GM19328 (cell line): ENCODE results near the gene AANAT.
"Not testable (repeated sequence)": the region's sequence is repeated elsewhere in the genome, so short reads cannot be mapped to it uniquely, and the experiment has no call there.

Experiments used
- ATAC-seq: cut with Tn5 transposase; IDR thresholded peaks from one replicate; pipeline ENCODE4 v1.9.1; 2021; ENCODE audit warnings: mild to moderate bottlenecking, moderate library complexity; ENCODE audit not compliant: unreplicated experiment

AANAT gene

DNA sequence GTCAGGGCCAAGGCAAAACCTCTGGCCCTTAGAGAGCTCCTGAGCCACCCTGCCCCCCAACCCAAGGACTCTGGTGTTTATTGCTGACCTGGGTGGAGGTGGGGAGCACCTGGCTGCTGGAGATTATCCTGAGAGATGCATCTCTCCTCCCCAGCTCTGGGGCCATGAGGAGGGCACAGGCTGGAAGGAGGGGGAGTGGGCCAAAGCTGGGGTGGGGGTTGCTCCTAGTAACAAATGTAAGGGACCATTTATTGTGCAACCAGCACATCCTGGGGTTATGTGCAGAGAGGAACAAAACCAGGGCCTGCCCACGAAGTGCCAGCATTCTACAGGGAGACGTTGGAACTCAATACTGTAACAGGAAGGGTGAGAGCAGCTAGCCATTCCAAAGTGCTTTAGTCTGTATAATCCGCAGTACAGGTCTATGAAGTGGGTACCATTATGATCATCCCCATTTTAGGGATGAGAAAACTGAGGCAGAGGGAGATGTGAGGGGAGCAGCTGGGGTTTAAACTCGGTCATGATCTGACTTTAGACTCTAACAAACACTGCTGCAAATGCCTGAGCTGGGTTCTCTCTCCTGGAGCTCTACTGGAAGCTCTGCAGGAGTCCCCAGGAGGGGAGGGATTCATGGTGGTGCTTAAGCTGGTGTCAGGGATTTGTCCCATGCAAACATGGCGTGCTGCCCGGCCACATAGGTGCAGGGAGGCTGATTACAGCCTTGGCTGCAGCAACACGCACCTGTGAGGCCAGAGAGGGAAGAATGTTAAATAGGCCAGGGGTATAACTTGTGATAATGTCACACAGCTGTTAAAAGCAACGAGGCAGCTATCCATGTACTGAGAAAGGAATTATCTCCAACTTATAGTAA, 35.2 kb downstream of the AANAT start:
- ATAC-seq = no peak

DNA sequence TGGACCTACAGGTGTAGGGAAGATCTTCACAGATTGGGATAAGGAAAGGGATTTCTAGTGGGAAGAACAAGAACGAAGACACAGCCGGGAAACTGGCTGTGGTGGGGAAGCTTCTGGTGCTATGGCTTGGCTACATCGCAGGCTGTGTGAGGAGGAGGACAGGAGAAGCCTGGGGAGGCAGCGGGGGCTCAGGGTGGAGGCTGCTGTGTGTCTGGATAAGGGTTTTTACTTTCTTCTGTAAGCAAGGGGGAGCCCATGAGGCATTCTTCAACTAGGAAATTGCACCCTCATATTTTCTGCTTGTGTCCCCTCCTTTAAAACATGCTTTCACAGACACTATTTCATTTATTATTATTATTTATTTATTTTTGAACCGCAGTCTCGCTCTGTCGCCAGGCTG, 36.7 kb downstream of the AANAT start:
- no peak for ATAC-seq

DNA sequence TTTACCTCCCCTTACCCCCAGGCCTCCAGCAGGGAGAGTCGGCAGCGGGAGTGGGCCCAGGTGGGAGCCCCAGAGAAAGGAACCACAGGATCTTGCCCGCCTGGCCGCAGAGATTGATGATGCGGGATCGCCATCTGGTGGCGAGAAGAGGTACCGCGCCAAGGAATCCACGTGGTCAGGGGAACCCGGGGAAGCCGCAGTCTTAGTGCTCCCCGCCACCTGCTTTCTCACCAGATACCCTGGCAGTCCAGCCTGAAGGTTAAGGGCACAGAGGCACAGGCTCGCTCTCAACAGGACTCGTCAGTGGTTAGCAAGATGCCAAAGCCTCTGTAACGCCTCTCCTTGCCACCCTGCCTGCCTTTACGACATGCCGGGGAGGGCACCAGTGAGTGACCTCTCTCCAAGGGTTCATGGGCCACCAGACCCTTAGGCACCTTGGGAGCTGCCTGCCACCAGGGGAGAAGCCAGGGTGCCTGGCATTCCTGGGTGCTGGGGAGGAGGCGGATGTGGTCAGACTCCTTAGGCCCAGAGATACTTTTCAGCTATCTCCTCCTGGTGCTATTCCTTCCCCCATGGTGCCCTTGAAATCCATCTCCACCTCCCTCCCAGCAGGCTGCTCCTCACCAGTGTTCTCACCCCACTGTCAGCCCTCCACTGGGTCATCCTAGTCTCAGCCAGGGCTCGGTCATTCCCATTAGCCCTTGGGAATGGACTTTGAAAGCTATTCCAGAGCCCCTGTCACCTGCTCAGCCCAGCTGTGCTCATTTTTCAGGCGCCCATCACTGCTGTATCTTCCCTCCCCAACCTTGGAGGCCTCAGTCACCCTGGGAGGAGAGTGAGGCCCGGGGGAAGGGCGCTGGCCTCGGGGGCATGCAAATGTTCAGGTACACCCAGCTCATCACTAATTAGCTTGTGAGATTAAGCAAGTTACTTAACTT, 39.3 kb downstream of the AANAT start:
- ATAC-seq = no peak

DNA sequence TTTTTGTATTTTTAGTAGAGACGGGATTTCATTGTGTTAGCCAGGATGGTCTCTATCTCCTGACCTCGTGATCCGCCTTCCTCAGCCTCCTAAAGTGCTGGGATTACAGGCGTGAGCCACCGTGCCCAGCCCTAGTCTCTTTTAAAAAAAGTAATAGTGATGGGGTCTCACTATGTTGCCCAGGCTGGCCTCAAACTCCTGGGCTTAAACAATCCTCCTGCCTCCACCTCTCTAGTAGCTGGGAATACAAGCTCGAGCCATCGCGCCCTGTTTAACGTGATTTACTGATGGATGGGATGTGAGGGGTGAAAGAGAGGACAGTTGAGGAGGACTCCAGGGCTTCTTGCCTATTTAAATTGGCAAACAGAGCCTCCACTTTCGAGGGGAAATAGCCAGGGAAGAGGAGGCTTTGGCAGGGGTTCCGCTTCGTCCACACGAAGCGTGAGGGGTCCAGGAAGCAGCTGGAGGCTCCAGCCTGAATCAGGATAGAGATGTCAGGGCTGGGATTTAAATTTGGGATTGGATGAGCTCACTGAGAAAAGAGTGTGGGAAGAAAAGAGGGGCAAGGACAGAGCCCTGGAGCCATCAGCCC, 41.2 kb downstream of the AANAT start:
- ATAC-seq = not testable (repeated sequence)

DNA sequence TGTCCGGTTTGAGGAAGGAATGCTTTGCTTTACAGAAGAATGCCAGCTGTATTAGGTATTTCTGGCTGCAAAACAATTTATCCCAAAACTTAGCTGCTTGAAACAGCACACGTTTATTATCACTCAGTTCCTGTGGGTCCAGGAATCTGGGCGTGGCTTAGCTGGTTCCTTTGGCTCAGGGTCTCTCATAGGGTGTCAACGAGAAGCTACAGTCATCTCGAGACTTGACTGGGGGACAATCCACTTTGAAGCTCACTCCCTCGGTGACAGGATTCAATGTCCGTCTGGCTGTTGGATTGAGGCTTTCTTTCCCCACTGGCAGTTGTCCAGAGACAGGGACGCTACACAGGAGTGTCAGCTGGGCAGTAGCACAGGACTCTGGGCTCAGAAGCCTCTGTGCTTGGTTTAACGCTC, 43.4 kb downstream of the AANAT start:
- no peak for ATAC-seq

DNA sequence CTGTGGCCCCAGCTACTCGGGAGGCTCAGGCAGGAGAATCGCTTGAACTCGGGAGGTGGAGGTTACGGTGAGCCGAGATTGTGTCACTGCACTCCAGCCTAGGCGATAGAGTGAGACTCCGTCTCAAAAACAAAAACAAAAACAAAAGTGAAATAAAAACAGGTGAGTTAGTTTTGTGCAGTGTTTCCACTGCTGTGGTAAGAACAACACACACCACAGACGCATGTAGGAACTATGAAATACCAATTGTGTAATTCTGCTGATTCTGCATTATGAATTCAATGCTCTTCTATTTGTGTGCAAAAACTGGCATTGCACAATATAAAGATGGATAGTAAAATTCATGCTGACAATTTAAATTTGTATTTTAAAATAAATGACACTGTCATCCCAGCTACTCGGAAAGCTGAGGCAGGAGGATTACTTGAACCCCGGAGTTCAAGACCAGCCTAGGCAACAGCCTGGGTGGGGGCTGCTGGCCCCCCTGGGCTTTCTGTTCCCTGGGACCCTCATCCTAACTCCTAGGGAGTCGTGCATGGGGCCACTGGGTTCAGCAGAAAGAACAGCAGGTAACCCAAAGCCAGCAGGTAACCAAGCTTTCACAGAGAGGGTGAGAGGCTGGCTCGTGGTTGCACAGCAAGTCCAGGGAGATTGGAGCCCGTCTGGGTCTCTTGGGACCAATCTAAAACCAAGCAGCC, 44.4 kb downstream of the AANAT start:
- no peak for ATAC-seq

DNA sequence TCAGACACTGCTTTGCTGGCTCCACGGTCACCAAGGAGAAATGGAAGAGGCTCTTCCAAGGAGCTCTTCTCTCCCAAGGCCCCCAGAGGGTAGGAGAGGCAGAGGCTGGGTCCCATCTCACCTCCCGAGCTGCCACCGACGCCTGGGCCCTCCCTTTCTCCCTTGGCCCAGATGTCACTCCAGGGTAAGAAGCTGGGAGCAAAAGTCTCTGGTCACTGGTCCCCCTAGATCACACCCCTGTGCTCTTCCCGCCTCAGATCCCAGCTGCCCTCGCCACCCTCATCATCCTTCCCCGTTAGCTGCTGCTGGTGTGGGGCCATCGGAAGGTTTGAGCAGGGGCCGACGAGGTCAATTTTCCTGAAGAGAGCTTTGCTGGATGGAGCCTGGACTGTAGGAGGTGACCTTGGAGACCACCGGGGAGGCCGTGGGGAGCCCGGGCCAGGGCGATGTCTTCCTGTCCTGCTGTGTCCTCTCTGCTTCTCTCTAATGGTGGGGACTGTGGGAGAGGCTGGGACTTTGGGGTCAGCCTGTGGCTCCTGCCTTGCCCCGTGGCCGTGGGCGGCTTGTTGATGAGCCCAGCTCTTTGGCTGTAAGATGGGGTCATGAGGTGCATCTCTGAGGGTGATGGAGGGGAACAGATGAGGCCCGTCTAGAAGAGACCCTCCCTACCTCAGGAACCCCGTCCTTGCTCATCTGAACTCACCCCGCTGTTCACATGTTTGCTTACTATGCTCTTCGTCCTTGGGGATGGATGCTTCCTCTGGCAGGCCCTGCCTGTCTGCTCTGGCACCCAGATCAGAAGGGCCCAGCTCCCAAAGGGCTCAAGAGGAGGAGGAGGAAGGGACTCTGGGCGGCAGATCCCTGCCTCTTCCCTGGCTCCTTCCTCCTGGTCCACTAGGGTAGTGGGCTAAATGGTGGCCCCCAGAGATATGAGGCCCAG, 45.2 kb downstream of the AANAT start:
- no peak for ATAC-seq

DNA sequence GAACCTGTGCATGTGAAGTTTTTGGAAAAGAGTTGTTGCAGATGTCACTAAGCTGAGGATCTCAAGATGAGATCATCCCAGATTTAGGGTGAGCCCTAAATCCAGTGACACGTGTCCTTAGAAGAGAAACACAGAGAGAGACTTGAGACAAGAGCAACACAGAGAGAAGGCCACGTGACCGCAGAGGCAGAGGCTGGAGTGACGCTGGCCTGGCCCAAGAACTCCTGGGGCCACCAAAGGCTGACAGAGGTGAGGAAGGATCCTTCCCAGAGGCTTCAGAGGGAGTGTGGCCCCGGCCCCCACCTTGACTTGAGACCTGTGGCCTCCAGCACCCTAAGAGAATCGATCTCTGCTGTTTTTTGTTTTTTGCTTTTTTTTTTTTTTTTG, 45.9 kb downstream of the AANAT start:
- ATAC-seq = no peak

DNA sequence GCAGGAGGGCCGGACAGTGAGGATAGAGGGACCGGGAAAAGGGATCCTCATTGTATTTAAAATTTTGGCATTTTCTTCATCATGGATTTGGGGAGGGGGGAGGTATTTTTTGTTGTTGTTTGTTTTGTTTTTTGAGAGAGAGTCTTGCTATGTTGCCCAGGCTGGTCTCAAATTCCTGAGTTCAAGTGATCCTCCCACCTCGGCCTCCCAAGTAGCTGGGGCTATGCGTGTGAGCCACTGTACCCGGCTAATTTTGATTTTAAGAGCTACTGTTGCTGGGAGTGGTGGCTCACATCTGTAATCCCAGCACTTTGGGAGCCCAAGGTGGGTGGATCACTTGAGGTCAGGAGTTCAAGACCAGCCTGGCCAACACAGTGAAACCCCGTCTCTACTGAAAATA, 47.0 kb downstream of the AANAT start:
- not testable (repeated sequence) for ATAC-seq

DNA sequence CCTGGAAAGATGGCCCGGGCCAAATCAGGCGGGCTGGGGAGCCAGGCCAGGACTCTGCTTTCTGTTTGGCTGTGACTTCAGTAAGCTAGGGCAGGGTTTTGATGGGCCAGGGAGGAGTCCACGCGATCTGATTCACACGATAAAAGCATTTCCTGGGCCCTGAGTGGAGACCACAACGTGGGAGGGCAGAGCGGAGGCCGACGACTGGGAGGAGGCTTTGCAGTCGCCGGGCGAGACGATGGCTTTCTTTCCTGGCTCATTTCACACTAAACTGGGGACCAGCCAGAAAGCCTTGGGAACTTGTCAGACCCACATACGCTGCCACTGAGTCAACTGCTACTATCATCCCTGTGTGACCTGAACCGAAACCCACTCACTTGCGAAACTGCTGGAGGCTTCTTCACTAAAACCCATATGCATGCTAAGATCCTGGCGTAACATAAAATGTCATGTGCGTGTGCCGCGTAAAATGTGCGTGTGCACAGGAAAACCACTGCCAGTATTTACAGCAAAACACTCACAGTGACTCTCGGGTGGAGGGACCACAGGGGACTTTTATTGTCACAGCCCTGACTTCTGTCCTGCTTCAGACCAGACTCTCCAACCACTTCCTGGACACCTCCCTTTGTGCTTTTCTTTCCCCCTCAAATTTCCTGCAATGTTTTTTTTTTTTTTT, 48.0 kb downstream of the AANAT start:
- no peak for ATAC-seq

DNA sequence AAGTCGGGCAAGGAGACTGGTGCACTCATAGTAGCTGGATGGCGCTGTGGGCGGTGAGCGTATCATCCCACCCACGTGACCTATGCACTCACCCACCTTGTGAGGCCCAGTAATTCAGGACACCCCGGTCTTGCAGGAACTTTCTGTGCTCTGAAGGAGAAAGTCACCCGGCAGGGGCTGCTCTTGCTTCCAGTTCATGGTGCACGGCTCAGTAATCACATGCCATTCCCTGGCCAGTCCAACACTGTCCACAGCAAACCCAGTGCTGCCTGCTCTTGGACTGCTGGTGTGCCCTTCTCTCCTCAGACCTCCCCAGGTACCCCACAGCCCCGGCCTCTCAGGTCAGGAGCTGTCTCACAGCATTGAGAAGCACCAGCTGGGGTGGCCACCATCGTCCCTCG, 50.2 kb downstream of the AANAT start:
- no peak for ATAC-seq

DNA sequence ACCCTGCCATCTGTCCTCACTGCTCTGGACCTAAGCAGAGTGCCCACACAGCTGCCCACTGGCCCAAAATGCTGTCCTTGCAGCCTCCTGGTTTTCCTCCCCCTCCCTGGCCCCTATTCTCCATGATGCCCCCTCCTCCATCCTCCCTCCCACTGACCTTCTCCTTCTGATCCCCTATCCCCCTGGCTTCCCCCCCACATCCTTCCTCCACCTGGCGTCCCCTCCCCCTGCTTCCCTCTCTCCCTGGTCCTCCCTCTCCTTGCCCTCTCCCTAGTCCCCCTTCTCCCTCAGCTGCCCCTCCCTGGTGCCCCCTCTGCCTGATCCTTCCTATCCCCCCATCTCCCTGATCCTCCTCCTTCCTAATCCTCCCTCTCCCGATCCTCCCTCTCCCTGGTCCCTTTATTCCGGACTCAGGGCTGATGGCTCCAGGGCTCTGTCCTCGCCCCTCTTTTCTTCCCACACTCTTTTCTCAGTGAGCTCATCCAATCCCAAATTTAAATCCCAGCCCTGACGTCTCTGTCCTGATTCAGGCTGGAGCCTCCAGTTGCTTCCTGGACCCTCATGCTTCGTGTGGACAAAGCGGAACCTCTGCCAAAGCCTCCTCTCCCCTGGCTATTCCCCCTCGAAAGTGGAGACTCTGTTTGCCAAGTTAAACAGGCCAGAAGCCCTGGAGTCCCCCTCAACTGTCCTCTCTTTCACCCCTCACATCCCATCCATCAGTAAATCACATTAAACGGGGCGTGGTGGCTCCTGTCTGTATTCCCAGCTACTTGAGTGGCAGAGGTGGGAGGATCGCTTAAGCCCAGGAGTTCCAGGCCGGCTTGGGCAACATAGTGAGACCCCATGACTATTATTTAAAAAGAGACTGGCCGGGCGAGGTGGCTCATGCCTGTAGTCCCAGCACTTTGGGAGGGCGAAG, 51.9 kb downstream of the AANAT start:
- no peak for ATAC-seq
